ENCODE data around the gene STPG4.
"Not testable (repeated sequence)": the region's sequence is repeated elsewhere in the genome, so short reads cannot be mapped to it uniquely, and the experiment has no call there.

The STPG4 gene

DNA sequence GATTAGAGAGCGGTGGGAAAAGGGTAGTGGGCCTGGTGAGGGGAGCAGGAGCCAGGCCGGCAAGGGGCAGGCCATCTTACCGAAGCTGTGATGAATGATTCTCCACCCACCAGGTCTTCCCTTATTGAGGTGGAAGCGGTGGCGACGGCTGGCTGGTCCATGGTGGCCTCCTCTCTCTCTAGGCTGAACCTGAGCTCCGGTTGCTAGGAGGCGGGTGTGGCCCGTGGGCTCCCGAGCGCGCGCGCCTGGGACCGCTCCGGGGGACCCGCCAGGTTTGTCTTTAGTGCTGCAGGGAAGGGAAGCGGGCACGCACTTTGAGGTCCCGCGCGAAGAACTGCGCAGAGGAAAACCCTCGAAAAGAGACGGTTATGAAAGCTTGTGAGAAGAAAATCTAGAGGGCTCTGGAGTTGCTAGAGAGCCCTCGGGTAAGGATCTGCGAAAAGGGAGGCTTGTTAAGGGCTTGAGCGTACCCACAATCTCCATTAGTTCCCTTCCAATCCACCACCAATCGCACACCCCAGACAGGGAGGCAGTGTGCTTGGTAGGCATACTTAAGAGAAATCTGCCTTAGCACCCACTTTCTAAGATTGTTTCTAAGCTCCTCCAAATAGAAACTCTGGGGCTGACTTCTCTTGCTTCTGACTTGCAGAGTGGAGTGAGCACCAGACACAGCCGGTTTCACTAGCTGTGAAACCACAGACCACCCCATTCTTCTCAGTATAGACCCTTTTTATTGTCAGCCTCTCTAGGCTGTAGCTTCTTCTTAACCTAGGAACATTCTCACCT lies at the start of gene STPG4:
Gene STPG4 (minus strand): TSS at position 218 of the 786 bp plus-strand sequence. CDS start 57 bp downstream, at position 161.
- no peak for DNase-seq (ENCODE audit: low read depth)

- no peak for DNase-seq (ENCODE audit: low read depth)
Measured at GRCh38 chr2:47204691-47205090, 49.6 kb upstream of the STPG4 start.

DNA sequence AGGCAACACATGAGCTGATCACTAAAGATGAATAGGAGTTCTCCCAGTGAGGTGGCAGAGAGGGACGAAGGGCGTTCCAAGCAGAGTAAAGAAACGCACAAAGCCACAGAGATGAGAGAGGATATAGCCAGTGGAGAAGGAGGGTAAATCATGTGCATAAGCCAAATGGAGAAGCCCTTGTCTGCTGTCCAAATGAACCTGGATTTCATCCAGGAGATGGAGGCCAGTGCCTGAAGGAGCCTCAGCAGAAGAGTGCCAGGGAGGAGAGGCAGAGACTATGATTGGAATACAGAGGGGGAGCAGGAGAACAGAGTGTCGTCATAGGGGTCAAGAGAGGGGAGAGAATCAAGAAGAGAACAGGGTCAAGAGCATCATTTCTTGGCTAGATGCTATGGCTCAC lies 48.9 kb upstream of the STPG4 start:
- DNase-seq (ENCODE audit: low read depth), result no peak

DNA sequence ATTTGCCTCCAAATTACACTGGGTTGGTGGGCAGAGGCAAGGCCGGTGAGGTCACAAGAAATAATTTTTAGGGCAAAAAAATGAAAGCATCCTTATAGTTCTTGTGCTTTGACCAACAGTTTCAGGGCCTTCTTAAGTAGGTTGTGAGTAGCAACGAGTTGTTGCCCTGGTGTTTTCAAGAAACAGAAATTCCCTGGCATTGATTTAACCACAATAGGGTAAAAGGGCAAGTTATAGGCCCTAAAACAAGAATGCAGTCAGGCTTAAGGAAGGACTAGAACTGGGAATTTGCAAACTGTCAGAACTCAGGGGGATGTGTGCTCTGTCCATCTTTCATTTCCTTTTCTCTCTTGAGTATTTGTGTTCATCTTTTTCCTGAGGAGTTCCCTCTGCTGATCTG lies 46.1 kb upstream of the STPG4 start:
- DNase-seq (ENCODE audit: low read depth), result no peak

GRCh38 chr2:47198985-47199451 lies 43.9 kb upstream of the STPG4 start:
- DNase-seq (ENCODE audit: low read depth), result no peak

- no peak for DNase-seq (ENCODE audit: low read depth)
Measured at GRCh38 chr2:47196499-47196898, 41.4 kb upstream of the STPG4 start.

DNA sequence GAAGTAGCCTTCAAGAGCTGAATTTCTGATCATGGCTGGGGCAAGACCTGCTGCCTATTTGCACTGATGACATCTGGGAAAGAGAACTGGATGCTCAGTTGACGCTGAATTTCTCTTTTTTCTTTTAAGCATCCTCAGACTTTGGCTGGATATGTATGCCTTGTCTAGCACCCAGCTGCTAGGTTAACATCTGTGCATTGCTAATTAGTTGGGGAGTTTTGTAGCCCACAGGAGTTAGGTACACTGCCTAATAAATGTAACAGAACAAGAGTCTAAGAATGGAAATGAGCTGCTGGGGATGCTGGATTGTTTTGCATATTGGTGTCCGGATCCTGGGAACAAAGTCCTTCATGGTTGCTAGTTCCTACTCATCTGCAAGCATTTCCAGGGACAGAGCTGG lies 40.9 kb upstream of the STPG4 start:
- no peak for DNase-seq (ENCODE audit: low read depth)

DNA sequence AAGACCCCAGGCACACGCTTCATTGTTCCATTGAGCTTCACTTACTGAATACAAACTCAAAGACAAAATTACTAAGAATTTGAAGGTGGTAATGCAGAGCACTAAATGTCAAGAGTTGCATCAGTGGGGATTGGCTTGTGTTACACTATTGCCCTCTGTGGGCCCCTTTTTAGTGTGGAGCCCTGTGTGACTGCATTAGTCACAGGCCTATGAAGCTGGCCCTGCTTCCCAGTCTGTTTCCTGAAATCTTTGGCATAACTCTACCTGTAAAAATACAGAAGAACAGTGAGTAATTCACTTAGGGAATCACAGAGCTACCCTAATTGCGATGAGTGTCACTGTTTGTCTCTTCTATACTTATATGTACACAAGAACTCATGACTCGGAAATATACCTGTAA lies 40.0 kb upstream of the STPG4 start:
- DNase-seq (ENCODE audit: low read depth), result no peak

DNA sequence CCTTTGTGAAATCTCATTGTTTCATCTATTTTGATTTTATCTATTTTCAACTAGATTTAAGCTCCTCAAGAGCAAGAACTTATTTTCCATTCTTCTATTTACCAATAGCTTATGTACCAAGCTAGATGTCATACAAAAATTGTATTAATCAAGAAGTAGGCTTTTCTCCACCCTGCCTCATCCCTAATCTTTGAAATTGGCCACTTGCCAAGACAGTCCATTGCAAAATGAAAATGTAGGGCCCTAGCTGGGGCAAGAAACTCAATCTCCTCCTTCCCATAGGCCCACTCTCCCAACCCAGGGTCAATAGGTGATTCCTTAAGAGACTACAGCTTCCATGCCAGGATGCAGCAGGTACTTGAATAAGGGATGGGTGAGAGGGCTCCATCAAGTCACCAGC lies 39.3 kb upstream of the STPG4 start:
- no peak for DNase-seq (ENCODE audit: low read depth)

- no peak for DNase-seq (ENCODE audit: low read depth)
Measured at GRCh38 chr2:47193607-47194006, 38.5 kb upstream of the STPG4 start.

DNA sequence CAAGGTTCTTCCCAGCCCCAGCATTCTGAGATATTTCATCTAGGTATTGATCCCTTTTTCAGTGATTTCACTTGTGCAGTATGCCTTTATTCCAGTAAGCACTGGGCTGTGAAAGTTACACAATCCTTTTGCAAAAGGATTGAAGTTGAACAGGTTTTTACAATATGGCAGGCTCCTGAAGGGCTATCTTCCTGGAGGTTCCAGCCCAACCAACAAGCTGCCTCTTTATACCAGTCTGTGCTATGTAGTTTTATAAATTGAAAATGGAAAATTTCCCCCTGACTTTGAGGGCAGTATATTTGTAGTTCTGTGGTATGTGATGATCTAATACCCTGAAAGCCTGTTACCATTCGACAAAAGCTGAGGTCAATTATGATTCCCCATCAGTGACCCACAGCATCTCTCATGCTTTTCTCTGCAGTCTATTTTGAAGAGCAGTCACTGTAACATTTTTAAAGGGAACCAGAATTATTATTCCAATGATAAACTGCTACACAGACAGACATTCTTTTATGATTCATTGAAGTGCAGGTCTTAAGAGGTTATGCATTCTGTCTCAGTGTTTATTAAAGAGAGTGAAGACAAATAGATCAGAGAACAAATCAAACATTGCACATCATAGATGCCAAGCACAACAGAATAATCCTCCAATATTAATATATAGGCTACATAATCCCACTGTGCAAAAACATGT lies 35.2 kb upstream of the STPG4 start:
- DNase-seq (ENCODE audit: low read depth), result no peak

DNA sequence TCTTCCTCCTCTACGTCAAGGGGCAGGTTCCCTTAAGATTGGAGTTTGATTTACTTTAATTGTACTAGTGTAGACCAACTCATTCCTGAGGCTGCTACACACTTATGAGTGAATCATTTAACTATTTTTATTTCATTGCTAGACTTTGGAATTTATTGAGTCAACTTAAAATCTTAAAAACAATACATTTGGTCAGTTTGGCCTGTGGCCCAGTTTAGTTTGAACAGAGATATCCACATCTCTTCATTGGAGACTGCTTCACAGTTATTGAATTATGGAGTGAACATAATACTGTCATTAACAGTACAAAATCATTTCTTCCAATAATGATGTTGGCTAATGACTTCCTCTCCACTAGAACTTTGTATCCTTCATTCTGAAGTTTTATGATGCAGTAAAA lies 34.5 kb upstream of the STPG4 start:
- no peak for DNase-seq (ENCODE audit: low read depth)

DNA sequence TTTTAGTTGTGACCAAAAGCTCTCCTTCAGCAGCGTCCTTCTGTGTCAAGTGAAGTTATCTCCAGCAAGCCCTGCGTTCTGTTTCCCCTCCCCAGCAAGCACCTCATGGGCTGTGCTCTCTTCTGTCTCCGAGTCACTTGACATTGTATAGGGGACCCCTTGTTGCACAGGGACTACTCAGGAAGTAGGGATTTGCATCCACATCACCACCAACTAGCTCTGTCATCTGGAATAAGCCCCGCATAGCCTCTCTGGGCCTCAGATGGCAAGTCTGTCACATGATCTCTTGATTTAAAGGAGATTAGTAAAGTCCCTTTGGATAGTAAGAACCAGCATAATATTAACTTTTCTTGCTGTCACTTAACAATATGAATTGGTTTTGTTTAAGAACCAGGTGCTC lies 32.0 kb upstream of the STPG4 start:
- no peak for DNase-seq (ENCODE audit: low read depth)

GRCh38 chr2:47186351-47186750 lies 31.2 kb upstream of the STPG4 start:
- DNase-seq (ENCODE audit: low read depth), result no peak

- not testable (repeated sequence) for DNase-seq (ENCODE audit: low read depth)
Measured at GRCh38 chr2:47185098-47185497, 30.0 kb upstream of the STPG4 start.

DNA sequence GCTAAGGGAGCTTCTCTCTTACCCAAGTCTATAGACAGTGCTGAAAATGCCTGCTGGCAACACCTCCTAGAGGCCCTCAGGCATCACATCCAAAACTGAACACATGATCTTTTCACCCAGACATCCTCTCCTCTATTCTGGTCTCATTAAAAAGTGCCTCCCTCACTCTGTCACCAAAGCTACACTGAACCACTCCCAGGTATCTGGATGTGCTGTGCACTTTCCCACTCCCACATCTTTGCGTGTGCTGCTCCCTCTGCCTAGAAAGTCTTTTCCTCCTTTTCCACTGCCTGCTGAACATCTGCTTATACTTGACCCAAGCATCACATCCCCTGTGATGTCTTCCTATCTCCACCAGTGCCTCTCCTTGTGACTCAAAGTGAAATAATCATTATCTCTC lies 26.1 kb upstream of the STPG4 start:
- DNase-seq (ENCODE audit: low read depth), result no peak

DNA sequence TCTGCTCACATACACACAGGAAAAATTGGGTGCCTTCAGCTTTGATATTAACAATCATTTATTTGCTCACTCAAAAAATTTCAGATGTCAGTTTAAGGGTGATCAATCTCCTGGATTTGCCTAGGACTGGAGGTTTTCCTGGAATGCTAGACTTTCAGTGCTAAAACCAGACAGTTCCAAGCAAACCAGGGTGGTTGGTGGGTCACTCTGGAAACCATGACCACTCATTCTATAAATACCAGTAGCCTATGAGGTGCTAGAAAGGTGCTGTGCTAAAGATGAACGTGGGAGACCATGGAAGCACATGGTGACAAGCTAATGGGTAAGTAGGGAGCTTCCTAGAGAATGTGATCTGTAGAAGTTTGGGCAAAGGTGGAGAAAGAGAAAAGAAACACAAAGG lies 25.4 kb upstream of the STPG4 start:
- no peak for DNase-seq (ENCODE audit: low read depth)

GRCh38 chr2:47179388-47179787 lies 24.3 kb upstream of the STPG4 start:
- DNase-seq (ENCODE audit: low read depth), result no peak

DNA sequence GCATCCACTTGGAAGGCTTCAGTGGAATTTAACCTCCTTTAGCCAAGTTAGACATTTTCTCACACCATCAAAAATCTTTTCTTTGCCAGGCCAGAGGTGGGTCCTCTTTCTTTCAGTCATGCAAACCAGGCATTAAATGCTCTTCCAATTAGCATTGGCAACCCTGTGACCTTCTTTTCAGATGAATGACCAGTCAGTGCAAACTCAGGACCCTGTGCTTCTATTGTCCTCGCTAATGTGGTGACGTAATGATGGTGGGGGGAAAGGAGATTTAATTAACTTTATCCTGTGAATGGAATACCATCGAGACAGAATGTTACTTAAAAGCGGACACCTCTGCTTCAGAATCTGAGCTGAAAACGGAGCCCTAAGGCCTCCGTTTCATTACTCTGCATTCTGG lies 23.2 kb upstream of the STPG4 start:
- no peak for DNase-seq (ENCODE audit: low read depth)

- no peak for DNase-seq (ENCODE audit: low read depth)
Measured at GRCh38 chr2:47177043-47177565, 22.0 kb upstream of the STPG4 start.

- peak; percentile 10 for DNase-seq (ENCODE audit: low read depth)
Measured at GRCh38 chr2:47174733-47175361, 19.7 kb upstream of the STPG4 start.

DNA sequence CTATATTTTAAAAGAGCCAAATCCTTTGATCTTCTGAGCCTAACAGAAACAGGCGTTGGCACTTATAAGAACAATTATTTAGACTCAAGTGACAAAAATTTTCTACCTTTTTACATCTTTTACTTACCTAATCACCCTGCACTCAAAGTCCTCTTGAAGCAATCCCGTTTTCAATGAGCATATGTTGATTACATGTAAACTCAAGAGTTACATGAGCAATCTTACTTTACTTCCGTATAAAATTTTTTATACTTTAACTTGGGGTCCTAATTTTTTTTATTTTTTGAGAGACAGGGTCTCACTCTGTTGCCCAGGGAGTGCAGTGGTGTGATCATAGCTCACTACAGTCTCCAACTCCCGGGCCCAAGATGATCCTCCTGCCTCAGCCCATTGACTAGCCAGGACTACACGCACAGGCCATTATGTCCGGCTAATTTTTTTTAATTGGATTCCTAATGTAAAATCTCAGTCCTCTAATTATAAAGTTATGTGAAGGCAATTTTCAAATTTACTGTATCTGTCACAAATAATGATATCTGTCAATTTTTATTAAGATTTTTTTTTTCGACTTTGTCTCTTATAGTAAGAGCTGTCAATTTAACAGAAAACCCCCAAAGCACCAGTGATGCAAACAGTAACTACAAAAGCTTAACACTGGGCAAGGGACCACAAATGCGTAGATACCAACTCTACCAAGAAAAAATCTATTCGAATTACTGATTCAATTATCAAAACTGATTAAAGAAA lies 19.1 kb upstream of the STPG4 start:
- DNase-seq (ENCODE audit: low read depth), result no peak
